GM12878 (cell line): ENCODE measurements around the gene SLC39A7. TPM values are rescaled to one million over a fixed set of nuclear protein-coding genes. Genes with fewer than 3 reads are reported as not detected.

Experiments used
- ATAC-seq: fragments of 200-7000 bp; cut with Tn5 transposase; 3 replicates; pipeline ENCODE4 v1.9.1; 2020; ENCODE audit warnings: mild to moderate bottlenecking, moderate library complexity
- BruUV-seq: library from RNA; stranded (reverse); fragments of 400-500 nt; replicated peaks from 2 replicates; lab custom pipeline; 2021; lab: Mats Ljungman, UMichigan
- CTCF ChIA-PET: fragments of 300-600 bp; sonication (Branson Sonifier 250); formaldehyde crosslinking; extraction: SDS; loops from one replicate; lab custom pipeline; 2021; ENCODE audit warnings: inconsistent platforms; lab: Yijun Ruan, JAX
- POLR2A ChIA-PET: fragments of 350-600 bp; formaldehyde crosslinking; extraction: SDS; loops from one replicate; lab custom pipeline; 2021; ENCODE audit warnings: inconsistent platforms; lab: Charles Lee
- RAD21 ChIA-PET: fragments of 300-600 bp; sonication (Branson Sonifier 250); formaldehyde crosslinking; loops from one replicate; lab custom pipeline; 2023; ENCODE audit warnings: antibody characterized with exemption; ENCODE audit not compliant: unreplicated experiment; lab: Charles Lee
- SMC1A ChIA-PET: fragments of 300-600 bp; sonication (Branson Sonifier 250); formaldehyde crosslinking; loops from one replicate; lab custom pipeline; 2023; ENCODE audit not compliant: unreplicated experiment, uncharacterized antibody; lab: Charles Lee
- DNase-seq: peaks from one replicate; pipeline ENCODE4 v3.0.0-alpha.2; 2011; ENCODE audit warnings: low read depth, low spot score
- FAIRE-seq: peaks from 3 replicates; lab custom pipeline; 2011; peaks lifted over from hg19 to GRCh38; lab: Jason Lieb, UNC
- H2AFZ ChIP-seq: 2 replicates; pipeline ENCODE4 v1.6.0; 2011; ENCODE audit warnings: low read depth, low read length, control low read depth; ENCODE audit not compliant: control insufficient read depth
- H3K27ac ChIP-seq: 2 replicates; pipeline ENCODE4 v1.5.1; 2011; ENCODE audit warnings: control low read depth; ENCODE audit not compliant: control insufficient read depth, insufficient read depth
- H3K27me3 ChIP-seq, 2 experiments: replicated peaks in 1 of 2; 2 replicates each; pipeline versions ENCODE4 v1.6.0 to v1.6.1; 2011; ENCODE audit warnings: low read length in 1 of 2; ENCODE audit not compliant: control insufficient read depth in 2 of 2, insufficient read depth in 2 of 2
- H3K36me3 ChIP-seq, 2 experiments: 2 replicates each; pipeline ENCODE4 v1.5.1; 2011; ENCODE audit warnings: low read length in 1 of 2; ENCODE audit not compliant: control insufficient read depth in 2 of 2, insufficient read depth in 2 of 2
- H3K4me1 ChIP-seq: 2 replicates; pipeline ENCODE4 v1.6.1; 2011; ENCODE audit warnings: mild to moderate bottlenecking, low read length, moderate library complexity, mixed read lengths; ENCODE audit not compliant: control insufficient read depth, insufficient read depth
- H3K4me2 ChIP-seq: 2 replicates; pipeline ENCODE4 v1.6.0; 2011; ENCODE audit warnings: control low read depth; ENCODE audit not compliant: control insufficient read depth, insufficient read depth
- H3K4me3 ChIP-seq: fragments of 200-600 bp; sonication (generic); 2 replicates; pipeline ENCODE4 v1.5.1; 2016
- H3K79me2 ChIP-seq: 2 replicates; pipeline ENCODE4 v1.6.0; 2011; ENCODE audit warnings: low read length; ENCODE audit not compliant: control insufficient read depth, insufficient read depth
- H3K9ac ChIP-seq: 2 replicates; pipeline ENCODE4 v1.8.0; 2011; ENCODE audit warnings: low read length, control low read depth, mixed read lengths; ENCODE audit not compliant: control insufficient read depth, insufficient read depth
- H3K9me3 ChIP-seq: replicated peaks from 3 replicates; pipeline ENCODE4 v1.5.1; 2011; ENCODE audit warnings: mild to moderate bottlenecking, low read length; ENCODE audit not compliant: control insufficient read depth, insufficient read depth
- H4K20me1 ChIP-seq: 2 replicates; pipeline ENCODE4 v1.6.0; 2011; ENCODE audit not compliant: control insufficient read depth, insufficient read depth
- BACH1 ChIP-seq: fragments of 450-650 bp; IDR thresholded peaks from 2 replicates; pipeline ENCODE4 v1.6.1; 2017; ENCODE audit warnings: mild to moderate bottlenecking, borderline replicate concordance
- CEBPZ ChIP-seq: fragments of 150-350 bp; IDR thresholded peaks from 2 replicates; pipeline ENCODE4 v1.6.1; 2016; ENCODE audit warnings: low read depth, low read length
- MTA2 ChIP-seq: fragments of 450-650 bp; IDR thresholded peaks from 2 replicates; pipeline ENCODE4 v1.6.1; 2016; ENCODE audit warnings: low read depth, mild to moderate bottlenecking, moderate library complexity
- POLR2A ChIP-seq: IDR thresholded peaks from 2 replicates; pipeline ENCODE4 v1.6.1; 2011; ENCODE audit warnings: low read depth, mild to moderate bottlenecking, low read length
- RB1 ChIP-seq: fragments of 450-650 bp; formaldehyde crosslinking; IDR thresholded peaks from 2 replicates; pipeline ENCODE4 v1.6.1; 2017; ENCODE audit warnings: mild to moderate bottlenecking, borderline replicate concordance
- TCF12 ChIP-seq: IDR thresholded peaks from 2 replicates; pipeline ENCODE4 v1.6.1; 2011; ENCODE audit warnings: low read depth, mild to moderate bottlenecking, low read length
- WGBS: methylation state at CpG from one replicate; pipeline ENCODE4 v1.1.6; 2016; ENCODE audit warnings: low lambda C conversion rate; ENCODE audit not compliant: insufficient replicate concordance, insufficient coverage; ENCODE audit errors: missing lambda C conversion rate; 5-methylcytosine and 5-hydroxymethylcytosine counted together
- in situ Hi-C: fragments of 300-500 bp; cut with MboI; formaldehyde crosslinking; loops from 9 replicates; pipeline ENCODE4 v1.14.3; 2018; ENCODE audit warnings: mixed read lengths
- intact Hi-C: fragments of 100-400 bp; cut with micrococcal nuclease; formaldehyde crosslinking; loops from one replicate; pipeline ENCODE4 v1.14.2; 2022; ENCODE audit not compliant: unreplicated experiment
- polyA plus RNA-seq, 11 experiments: library from polyadenylated mRNA; depleted of rRNA in 4 of 11; unstranded in 6 of 11; stranded (reverse) in 5 of 11; fragments of >200 nt; fragmentation: Nextera tagmentation in 4 of 11; fragmentation: Illumina TruSeq in 1 of 11; extraction: Ambion mirVana in 4 of 11; extraction: Trizol in 1 of 11; gene quantifications; 1 replicate in 1 of 11; 2 replicates in 10 of 11; pipeline versions ENCODE4 v1.2.1 to v1.2.3, GENCODE V29; 2011 to 2016; ENCODE audit warnings: inconsistent platforms in 2 of 11, missing spikeins in 2 of 11, low read depth in 1 of 11
- total RNA-seq, 4 experiments: library from RNA; depleted of rRNA in 3 of 4; stranded (reverse); fragments of >200 nt in 3 of 4; fragmentation: Illumina TruSeq in 1 of 4; extraction: Trizol in 1 of 4; gene quantifications; 2 replicates each; pipeline versions ENCODE4 v1.2.1 to v1.2.3, GENCODE V29; 2013 to 2021

Gene SLC39A7
- total and polyA plus RNA-seq, 10 of the 15 experiments (the other 5 are each of a cell fraction or from before 2014, with no cell fraction given): 7.3 to 63.1 (median 40.6) TPM

- no peaks in the 10 kb centered on the region for H3K79me2 ChIP-seq
- no peak overlapping the region for H3K9ac ChIP-seq
- intact Hi-C loops: no loop called here
- 43% methylated on average over 4 of the region's 4 CpGs for WGBS
- ChIA-PET POLR2A (interaction anchor here (1.5 kb wide), 1 partner anchor 11 kb away, joined by 4 read pairs; the partner anchor contains the start of gene HSD17B8), CTCF (no interaction called here), RAD21 (no interaction called here), SMC1A (interaction anchor here (1.2 kb wide), 1 partner anchor 31 kb away, joined by 3 read pairs; no protein-coding TSS in a partner anchor)
- ATAC-seq: peak; percentile 17; the same call in 2 of the 3 replicates
- H3K4me1 ChIP-seq: peaks cover 8% of the 10 kb centered on the region
- H3K4me3 ChIP-seq: no peak overlapping the region
- no peak for DNase-seq
- in situ Hi-C loops: no loop called here
- peaks cover 2 to 3% of the 10 kb centered on the region in 2 experiments; a peak in 3 of 4 replicates for H3K27me3 ChIP-seq
- no peaks in the 10 kb centered on the region for H3K36me3 ChIP-seq
- H3K9me3 ChIP-seq: no peaks in the 10 kb centered on the region
- no peak overlapping the region for H3K27ac ChIP-seq
- H3K4me2 ChIP-seq: no peak overlapping the region
- H2AFZ ChIP-seq: no peak overlapping the region
- FAIRE-seq: no peak
- no peak for TF ChIP-seq TCF12
- no peak for TF ChIP-seq RB1
- no peak for TF ChIP-seq MTA2
- no peak for TF ChIP-seq CEBPZ
- no peak for TF ChIP-seq BACH1
- TF ChIP-seq POLR2A: 0 out of 2 replicates have a peak, but pooled peaks have one; percentile 11
- H4K20me1 ChIP-seq: no peaks in the 10 kb centered on the region; the same call in 1 of the 2 replicates
- no TSS peak for BruUV-seq
Measured at GRCh38 chr6:33216117-33216649, 15.5 kb downstream of the SLC39A7 start.
